HCEC 1CT (cell line): Measurements from ENCODE around the gene CUL3.
A peak's percentile ranks its signal among the peaks of the same experiment; 100 is the strongest.

ENCODE experiments used
- DNase-seq: peaks from one replicate; pipeline ENCODE4 v3.0.0-alpha.2; 2017

CUL3 gene

DNA sequence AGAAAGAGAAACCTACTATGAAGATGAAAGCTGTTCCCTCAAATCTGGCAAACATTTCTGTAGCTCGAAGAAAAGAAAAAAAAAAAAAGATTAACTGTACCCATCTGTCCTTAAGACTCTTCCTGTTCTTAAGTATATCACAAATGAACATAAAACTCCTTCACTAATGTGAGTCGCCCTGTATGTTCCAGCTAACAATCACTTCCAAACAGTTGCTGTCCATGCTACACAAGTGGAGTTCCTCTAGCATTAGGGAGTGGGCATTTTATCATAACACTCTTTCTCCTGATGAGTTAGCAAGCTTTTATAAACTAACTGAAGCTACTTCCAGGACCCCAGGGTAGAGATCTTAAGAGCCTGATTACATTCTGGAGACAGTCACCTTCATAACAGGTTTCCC lies 5.8 kb downstream of the CUL3 start:
- no peak for DNase-seq

DNA sequence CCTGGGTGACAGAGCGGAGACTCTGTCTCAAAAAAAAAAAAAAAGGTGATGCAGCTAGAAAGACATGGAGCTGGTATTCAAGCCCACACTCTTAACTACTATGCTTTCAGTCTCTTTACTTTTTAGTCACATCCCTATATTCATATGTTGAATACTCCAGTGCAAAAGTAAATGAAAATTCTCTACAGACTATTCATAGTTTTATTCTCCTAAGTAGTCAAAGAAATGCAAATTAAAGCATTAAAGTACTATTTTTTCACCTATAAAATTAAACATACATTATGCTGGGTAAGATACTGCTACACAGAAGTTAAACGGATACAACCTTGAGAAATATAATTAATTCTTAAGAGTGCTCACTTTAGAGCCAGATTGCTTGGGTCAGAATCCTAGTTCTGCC lies 7.6 kb downstream of the CUL3 start:
- no peak for DNase-seq

DNA sequence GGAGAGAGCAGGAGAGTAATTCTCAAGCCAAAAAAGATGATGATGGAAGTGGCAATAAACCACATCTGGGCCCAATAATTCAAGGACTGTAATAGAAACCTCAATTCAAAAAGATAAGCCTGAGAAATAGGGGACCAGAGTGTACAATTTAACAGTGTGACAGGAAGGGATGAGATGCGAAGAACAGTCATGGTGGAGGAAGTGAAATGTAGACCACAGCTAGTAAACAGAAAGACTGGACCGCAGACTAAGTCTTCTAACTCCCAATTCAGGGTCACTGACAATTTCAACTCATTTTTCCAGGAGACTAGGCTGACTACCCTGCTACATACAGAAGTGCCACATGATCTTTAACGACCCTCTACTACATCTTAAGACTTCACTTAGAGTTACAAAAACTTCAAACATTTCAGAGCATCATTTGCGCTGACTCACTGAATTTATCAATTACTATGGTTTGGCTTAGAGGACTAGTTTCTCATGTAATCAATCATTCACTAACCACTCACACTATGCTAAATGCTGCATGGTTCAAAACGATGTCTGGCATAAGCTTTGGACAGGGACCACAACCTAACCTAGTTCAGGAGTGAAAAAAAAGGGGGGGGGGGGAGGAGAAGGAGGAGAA lies 9.0 kb downstream of the CUL3 start:
- DNase-seq, result no peak

DNA sequence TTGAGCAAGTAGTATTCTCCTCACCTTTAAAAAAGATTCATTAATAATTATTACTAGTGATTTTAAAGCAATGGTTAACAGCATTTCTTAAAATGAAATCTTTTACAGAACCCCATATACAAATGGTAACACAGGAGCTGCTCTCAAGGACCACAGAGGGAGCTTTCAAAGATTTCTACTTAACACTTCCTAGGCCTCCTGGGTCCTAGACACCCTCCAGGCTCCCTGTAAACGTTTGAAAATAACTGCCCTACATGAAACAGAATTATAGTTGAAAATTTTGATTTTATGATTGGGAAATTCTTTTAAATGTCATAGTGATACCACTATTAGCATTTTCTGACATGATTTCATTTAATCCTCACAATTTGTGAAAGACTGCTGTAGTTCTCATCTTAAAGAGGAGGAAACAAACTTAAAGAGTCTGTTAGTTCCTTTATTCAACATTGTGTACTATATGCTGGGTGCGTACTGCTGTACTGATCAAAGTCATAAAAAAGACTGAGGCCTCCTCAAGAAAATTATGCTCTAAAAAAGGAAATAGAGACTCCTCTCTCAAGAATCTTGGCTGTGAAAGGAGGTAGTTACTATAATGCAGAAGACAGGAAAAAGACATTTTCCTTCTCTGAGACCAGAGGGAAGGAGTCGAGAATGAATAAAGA lies 10.6 kb downstream of the CUL3 start:
- DNase-seq, result no peak

DNA sequence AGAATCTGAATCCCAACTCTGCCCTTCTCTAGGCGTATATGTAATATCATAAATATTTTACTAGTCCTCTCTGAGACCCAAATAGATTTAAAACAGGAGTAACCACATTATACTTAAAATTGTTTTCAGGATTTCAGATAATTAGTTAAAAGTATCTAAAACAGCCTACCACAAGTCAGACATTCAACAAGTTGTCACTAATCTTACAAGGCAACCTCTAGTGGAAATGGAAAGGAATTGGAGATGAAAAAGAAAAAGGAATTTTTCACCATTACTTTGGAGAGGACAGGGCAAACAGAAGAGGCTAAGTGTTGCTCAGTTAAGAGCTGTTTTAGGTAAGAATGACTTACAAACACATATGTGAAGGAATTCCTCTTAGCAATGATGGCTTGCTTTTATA lies 11.4 kb downstream of the CUL3 start:
- DNase-seq, result no peak

DNA sequence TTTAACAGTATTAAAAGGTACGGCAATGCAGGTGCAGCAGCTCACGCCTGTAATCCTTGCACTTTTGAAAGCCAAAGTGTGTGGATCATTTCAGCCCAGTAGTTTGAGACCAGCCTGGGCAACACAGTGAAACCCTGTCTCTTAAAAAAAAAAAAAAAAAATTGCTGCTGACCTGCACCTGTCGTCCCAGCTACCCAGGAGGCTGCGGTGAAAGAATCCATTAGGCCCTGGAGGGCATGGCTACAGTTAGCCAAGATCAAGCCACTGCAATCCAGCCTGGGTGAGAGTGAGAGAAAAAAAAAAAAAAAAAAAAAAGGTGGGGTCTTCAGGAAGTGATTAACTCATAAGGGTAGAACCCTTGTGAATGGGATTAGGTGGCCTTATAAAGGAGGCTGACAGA lies 12.8 kb downstream of the CUL3 start:
- no peak for DNase-seq

DNA sequence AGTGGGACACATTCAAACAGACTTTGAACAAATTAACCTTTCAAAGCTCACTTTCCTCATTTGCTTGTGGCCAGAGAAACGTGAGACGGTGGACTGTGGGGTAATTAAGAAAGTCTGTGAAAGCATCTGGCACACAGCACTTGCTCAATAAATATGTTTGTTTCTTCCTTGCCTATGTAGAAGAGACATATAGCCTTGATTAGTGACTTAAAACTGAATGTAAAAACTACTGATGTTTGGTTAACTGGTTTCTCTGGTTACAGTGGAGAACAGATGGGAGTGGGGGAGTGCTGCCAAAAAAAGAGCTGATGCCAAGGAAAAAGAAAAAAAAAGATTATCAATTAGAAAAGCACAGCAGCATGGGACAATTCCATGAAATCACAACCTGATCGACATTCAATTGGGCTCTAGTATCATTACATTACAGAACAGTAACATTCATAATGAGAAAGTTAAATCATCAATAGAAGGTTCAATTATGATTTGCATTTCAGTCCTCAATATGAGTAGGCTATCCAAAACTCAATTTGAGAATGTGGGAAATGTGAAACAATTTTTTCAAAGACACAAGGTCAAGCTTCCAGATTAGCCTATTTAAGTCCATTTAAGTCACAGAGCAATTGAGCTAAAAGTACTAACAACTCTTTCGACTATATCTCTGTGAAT lies 14.7 kb downstream of the CUL3 start:
- DNase-seq, result no peak

DNA sequence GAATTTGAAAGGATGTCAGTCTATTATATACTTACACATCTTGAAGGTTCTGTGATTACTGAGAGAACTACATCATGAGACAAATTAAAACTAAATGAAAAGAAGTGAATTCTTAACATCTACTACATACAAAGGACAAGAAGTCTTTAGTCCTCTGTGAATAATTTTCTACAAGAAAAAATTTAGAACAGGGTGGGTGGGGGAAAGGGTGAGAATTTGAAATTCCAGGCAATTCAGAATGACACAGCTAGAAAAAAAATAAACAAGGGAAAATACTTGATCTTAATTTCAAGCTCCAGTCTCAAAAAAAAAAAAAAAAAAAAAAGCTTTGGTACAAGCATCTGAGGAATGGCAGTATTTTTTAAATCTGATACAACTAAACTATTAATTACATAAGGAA lies 15.5 kb downstream of the CUL3 start:
- DNase-seq, result no peak

DNA sequence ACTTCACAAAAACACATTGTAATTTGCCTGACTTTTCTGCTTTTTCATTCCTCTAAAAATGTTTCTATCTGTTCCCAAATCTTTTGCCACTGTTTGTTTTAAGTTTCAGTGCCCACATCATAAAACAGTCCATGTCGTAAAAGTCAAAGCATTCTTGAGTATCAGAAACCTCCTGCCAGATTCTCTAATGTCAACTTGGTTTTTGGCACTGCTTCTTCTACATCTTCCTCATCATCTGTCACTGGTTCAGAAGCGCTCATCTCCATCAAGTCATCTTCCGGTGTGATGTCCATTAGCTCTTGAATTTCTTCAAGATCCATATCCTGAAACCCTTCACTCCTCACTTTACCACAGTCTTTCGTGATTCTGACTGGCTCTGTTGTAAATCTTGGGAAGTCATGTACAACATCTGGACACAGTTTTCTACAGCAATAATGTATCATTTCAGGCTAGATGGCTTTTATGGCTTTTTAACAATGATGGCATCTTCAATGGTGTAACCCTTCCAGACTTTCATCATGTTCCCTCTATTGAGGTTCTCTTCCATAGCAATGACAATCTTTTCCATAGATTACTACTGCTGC lies 19.6 kb downstream of the CUL3 start:
- DNase-seq, result no peak

DNA sequence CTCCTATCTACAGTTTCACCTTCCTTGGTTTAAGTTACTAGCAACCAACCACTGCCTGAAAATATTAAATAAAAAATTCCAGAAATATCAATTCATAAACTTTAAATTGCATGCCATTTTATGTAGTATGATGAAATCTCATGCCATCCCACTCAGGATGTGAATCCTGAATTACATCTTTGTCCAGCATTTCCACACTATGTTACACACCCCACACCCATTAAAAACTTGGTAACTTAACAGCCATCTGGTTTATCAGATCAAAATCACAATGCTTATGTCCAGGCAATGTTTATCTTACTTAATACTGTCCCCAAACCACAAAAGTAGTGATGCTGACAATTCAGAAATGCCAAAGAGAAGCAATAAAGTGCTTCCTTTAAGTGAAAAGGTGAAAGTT lies 21.6 kb downstream of the CUL3 start:
- no peak for DNase-seq

DNA sequence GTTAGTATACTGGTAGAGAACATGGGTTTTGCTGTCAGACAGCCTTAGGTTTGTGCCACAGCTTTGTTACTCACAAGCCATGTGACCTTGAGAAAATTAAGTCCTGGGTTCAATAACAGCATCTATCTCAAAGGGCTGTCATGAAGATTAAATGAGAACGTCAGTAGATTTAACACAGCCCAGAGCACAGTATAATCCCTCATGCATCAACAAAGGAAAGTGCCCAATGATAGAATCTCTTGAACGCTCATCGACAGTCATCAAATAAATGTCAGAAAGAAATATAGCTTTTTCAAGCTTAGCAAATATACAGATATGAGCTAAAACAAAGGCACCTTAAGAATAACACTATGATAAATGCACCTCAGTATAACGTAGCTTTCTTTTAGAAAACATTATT lies 22.3 kb downstream of the CUL3 start:
- no peak for DNase-seq

DNA sequence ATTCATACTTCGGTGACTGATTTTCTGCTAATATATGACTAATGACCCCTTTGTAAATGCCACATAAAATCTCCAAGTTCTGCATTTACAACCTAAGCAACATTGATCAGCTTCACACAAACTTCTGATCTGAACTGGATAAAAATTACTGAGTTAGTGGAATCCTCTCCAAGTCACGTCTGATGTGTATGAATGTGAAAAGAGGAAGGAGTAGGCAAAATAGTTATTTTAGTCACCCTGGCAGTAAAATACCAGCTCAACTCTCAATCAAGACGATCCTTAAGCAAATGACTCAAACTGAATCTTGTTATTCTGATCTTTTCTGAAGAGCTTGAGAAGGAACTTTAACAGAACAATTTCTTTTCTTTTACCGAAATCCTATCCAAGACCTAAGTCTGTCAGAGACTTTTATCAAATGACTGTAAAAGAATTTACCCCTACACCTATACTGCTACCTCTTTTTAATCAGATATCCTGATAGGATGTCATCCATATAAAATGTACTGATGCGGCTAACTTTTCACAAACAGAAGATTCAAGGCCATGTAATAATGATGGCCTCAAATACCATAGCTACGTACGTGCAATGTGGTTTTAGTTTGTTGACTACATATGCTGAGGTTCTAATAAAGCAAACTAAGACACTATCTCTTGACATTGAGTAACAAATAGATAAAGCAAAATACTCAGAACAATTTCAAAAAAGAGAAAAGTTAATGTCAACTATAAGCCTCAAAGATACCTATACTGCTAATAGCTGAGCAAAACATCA lies 23.7 kb downstream of the CUL3 start:
- DNase-seq, result no peak

DNA sequence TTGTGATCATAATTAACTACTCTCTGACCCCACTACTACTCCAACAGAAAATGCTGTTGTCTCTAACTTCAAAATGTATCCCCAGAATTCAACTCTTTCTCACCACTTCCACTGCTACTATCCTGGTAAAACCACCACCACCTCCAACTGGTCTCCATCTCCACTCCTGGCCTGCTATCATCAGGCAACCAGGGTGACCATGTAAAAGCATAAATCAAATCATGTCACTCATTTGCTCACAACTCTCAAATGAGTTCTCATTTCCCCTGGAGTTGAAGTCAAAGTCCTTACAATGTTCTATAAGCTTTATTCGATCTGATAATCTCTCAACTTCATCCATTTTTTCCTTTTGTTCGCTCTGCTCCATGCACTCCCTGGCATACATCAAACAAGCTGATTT lies 24.6 kb downstream of the CUL3 start:
- no peak for DNase-seq

DNA sequence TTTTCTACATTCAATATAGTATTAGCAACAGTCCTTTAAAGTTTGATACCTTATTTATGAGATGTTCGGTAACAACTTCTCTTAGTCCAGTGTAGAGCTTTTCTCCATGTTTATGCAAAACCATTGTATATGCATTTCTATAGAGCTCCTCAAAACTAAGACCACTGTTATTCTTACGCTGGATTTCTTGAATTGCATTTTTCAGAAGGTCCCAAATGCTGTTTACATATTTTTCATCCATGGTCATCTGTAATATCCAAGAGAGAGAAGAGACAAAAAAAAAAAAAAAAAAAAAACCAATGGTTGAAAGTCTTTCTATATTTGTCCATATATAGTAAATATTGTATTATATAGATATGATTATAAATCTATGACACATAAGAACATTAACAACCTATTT lies 27.6 kb downstream of the CUL3 start:
- no peak for DNase-seq

DNA sequence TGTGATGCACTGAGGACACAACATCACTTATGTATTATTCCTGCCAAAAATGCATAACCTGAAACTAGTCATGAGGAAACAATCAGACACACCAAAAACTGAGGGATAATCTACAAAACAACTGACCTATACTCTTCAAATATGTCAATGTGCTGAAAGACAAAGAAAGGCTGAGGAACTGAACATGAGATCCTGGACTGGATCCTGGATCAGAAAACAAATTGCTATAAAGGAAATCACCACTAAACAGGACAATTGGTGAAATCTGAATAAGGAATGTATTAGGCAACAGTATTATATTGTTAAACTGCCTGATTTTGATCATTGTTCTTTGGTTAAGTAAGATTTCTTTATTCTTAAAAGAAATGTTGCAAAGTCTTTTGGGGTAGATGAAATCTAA lies 28.8 kb downstream of the CUL3 start:
- DNase-seq, result no peak

DNA sequence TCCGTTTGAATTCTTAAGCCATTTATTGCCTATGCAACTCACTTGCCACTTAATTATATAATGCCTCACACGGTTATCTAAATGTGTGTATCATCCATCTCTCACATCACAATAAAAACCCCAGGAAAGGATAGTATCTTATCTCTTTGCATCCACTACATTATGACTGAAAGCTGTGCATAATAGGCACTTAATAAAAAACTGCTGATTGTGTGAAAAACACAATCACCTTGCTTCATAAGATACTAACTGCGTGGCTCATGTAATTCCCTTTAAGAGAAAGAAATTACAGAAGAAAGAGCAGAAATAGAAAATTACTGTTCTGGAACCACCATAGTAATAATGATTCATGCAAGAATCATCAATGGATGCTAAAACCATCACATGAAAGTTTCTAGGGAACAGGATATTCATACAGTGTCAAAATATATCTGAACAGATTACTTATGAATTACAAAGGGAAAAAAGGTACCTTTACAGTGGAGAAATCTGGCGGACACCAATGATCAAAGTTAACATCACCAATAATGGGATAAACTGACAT lies 29.3 kb downstream of the CUL3 start:
- peak; percentile 46 for DNase-seq

DNA sequence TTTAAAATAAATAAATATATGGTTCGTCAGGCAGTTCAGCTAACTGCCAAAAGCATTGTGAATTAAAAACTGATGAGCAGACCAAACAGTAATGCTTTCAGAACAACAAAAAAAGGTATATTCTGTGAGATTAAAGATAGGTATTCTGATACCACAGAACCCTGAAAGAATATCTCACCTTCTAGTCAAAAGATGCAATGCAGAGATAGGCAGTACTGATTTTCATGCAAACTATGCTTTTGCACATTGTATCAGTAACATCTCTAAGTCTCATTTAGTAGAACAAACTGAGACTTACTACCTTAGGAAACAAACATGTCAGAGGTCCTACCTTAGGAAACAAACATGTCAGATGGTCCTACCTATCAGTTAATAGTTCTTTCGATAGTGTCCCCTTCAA lies 32.4 kb downstream of the CUL3 start:
- no peak for DNase-seq

DNA sequence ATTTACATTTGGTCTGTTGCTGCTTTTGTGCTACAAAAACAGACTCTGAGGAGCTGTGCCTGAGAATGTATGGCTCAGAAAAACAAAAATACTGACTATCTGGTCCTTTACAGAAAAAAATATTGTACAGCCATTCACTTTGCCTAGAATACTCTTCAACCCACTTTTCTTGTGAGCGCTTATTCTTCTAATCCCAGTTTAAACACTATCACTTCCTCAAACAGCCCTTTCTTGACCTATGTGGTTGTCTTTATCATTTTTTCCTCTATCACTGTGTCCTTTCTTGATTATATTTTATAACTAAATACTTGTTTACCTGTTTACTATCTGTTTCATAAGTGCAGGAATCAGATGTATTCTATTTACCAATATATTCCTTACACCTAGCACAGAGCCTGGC lies 33.5 kb downstream of the CUL3 start:
- no peak for DNase-seq

DNA sequence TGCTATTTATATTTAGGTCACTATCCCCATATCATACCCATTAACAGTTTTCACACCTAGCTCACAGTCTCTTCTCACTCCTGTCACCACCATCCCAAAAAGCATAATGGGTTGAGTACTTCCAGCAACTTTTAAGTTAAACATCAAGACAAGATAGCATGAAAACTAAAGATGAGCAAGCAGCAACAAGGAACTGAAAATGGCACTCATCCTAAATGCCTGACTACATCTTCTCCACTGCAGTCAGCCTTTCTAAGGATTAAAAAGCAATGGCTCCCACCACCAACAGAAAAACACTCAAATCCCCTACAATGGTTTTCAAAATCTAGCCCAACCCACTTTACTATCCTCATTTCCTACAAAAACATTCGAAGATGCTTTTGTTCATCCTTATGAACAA lies 38.2 kb downstream of the CUL3 start:
- no peak for DNase-seq

DNA sequence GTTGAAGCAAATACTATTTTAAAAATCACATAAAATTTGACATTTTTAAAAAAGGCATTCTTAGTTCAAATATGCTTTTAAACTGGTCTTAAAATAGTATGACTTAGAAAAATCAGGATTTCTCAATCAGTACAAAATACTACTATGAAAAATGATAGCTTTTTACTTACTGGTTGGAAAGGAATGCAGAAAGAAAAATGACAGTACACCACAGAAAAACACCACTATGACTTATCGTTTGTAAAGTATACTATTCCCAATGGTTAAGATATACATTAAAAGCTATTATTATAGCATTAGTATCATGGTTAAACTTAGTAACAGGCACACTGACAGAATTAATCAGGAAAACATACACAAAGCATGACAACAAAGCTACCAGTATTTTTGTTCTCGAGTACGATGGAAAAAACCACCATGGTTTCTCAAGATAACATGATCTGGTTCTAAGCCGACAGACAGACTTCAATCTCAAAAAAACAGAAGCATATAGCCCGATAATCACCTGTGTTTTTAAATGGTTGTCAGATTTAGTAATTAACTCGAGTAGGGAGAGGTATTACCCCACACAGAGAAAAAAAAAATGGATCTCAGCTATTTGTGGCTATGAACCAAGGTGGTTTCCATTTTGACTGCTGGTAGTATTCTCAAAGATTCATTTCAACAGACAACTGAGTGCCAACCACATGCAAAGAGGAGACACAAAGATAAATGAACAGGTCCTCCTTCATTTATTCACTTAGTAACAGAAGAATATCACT lies 39.1 kb downstream of the CUL3 start:
- DNase-seq, result peak; percentile 85

DNA sequence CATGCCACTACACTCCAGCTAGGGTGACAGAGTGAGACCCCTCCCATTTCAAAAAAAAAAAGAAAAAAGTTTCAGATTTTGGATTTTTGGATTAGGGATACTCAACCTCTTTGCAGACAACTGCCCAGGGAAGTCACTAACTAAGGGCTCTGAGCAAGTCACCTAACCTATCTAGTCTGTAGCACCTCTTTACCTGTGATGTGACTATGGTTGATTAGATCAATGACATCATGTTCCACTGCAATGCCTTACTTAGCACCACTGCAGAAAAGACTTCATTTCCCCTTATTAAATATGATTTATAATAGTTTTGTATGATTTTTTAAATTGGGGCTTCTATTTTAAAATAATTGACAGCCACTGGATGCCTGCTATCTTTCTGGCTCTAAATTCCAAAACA lies 41.2 kb downstream of the CUL3 start:
- DNase-seq, result no peak

DNA sequence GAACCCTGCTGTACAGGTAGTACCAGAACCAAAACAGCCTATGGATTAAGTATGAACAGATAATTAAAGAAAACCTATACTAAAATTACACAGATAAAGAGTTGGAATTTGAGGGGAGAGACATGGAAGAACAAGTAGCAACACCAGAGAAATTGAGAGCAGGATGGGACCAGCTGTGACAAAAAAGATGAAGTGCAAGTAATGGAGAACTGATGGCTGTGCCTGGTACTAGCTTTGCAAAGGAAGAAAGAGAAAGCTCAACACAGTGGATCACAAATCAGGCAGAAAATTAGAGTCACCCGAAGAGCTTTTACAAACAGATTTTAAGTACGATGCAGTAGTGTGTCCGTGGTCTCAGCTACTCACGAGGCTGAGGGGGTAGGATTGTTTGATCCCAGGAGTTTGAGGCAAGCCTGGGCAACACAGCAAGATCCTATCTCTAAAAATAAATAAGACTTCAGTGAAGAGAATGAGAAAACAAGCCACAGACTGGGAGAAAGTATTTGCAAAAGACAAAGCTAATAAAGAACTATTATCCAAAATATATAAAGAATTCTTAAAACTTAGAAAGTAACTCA lies 46.5 kb downstream of the CUL3 start:
- DNase-seq, result no peak
